Uterus (tissue), 2 donors: Measurements from ENCODE around the gene CCDC68.

Experiments used
- CTCF ChIP-seq, 4 experiments: fragments of 200-600 bp in 2 of 4; fragments of 450-650 bp in 2 of 4; sonication (generic) in 2 of 4; IDR thresholded peaks; one replicate each; pipeline ENCODE4 v1.5.1; 2016 to 2019; ENCODE audit warnings: antibody characterized with exemption in 4 of 4, mild to moderate bottlenecking in 2 of 4, moderate library complexity in 1 of 4
- POLR2A ChIP-seq, 2 donors: fragments of 450-650 bp; IDR thresholded peaks; one replicate each; pipeline ENCODE4 v1.6.1; 2016; ENCODE audit warnings: antibody characterized with exemption in 2 of 2, mild to moderate bottlenecking in 1 of 2, moderate library complexity in 1 of 2

- TF ChIP-seq CTCF (IDR thresholded peaks at IDR 0.05) (no peak), POLR2A (IDR thresholded peaks at IDR 0.05) (no peak)
These were observed 103.1 kb downstream of the CCDC68 start for GRCh38 chr18:54856105-54856646.
